IMR-90 (cell line): ENCODE measurements around the gene XRCC4. TPM values are rescaled to one million over a fixed set of nuclear protein-coding genes. Genes with fewer than 3 reads are reported as not detected.

ENCODE experiments used
- ATAC-seq: fragments of 200-7000 bp; cut with Tn5 transposase; 2 replicates; pipeline ENCODE4 v1.9.1; 2020; ENCODE audit warnings: low read depth, mild to moderate bottlenecking, moderate library complexity
- BruUV-seq: library from RNA; stranded (reverse); fragments of 400-500 nt; replicated peaks from 2 replicates; lab custom pipeline; 2021; lab: Mats Ljungman, UMichigan
- CTCF ChIA-PET: fragments of 300-600 bp; formaldehyde crosslinking; extraction: SDS; loops from one replicate; lab custom pipeline; 2021; ENCODE audit warnings: antibody characterized with exemption; lab: Yijun Ruan, JAX
- POLR2A ChIA-PET: fragments of 300-600 bp; sonication (Branson Sonifier 250); formaldehyde crosslinking; loops from one replicate; lab custom pipeline; 2022; ENCODE audit warnings: antibody characterized with exemption; ENCODE audit not compliant: unreplicated experiment; lab: Charles Lee
- DNase-seq: peaks from one replicate; pipeline ENCODE4 v3.0.0; 2013
- H2AFZ ChIP-seq: replicated peaks from 2 replicates; pipeline ENCODE3; 2013; ENCODE audit warnings: low read length, mild to moderate bottlenecking; ENCODE audit not compliant: poor library complexity
- H2AK5ac ChIP-seq: 2 replicates; pipeline ENCODE4 v1.6.1; 2013; ENCODE audit warnings: low read depth, low read length, inconsistent platforms
- H2AK9ac ChIP-seq: replicated peaks from 2 replicates; pipeline ENCODE3; 2013; ENCODE audit warnings: mild to moderate bottlenecking, low read depth, low read length, moderate library complexity; ENCODE audit not compliant: poor library complexity
- H2BK120ac ChIP-seq: 2 replicates; pipeline ENCODE4 v1.6.1; 2013; ENCODE audit warnings: low read depth, low read length, inconsistent platforms
- H2BK15ac ChIP-seq: 3 replicates; pipeline ENCODE4 v1.6.1; 2013; ENCODE audit warnings: low read depth, low read length, inconsistent platforms
- H2BK20ac ChIP-seq: 2 replicates; pipeline ENCODE4 v1.6.1; 2013; ENCODE audit warnings: low read depth, mild to moderate bottlenecking, inconsistent platforms, low read length, moderate library complexity
- H2BK5ac ChIP-seq: 2 replicates; pipeline ENCODE4 v1.6.1; 2013; ENCODE audit warnings: mild to moderate bottlenecking, low read depth, low read length, inconsistent platforms; ENCODE audit not compliant: poor library complexity, severe bottlenecking
- H3K14ac ChIP-seq: replicated peaks from 2 replicates; pipeline ENCODE4 v1.6.1; 2013; ENCODE audit warnings: low read depth, low read length, inconsistent platforms
- H3K18ac ChIP-seq: 2 replicates; pipeline ENCODE4 v1.6.1; 2013; ENCODE audit warnings: low read depth, low read length, control low read depth
- H3K23ac ChIP-seq: 2 replicates; pipeline ENCODE4 v1.6.1; 2013; ENCODE audit warnings: low read depth, low read length, inconsistent platforms
- H3K27ac ChIP-seq: 2 replicates; pipeline ENCODE4 v1.5.1; 2013; ENCODE audit warnings: mild to moderate bottlenecking, control low read depth, low read length; ENCODE audit not compliant: insufficient read depth
- H3K27me3 ChIP-seq: 2 replicates; pipeline ENCODE4 v1.6.1; 2013; ENCODE audit warnings: low read length; ENCODE audit not compliant: control insufficient read depth, insufficient read depth
- H3K36me3 ChIP-seq: 2 replicates; pipeline ENCODE4 v1.6.1; 2013; ENCODE audit warnings: low read length, mixed read lengths; ENCODE audit not compliant: control insufficient read depth, insufficient read depth
- H3K4ac ChIP-seq: 2 replicates; pipeline ENCODE4 v1.6.1; 2013; ENCODE audit warnings: low read depth, low read length, inconsistent platforms
- H3K4me1 ChIP-seq: 2 replicates; pipeline ENCODE4 v1.6.1; 2013; ENCODE audit warnings: low read length, mixed read lengths; ENCODE audit not compliant: control insufficient read depth, insufficient read depth
- H3K4me2 ChIP-seq: 2 replicates; pipeline ENCODE4 v1.6.1; 2013; ENCODE audit warnings: low read depth, mild to moderate bottlenecking, control low read depth, low read length, moderate library complexity
- H3K4me3 ChIP-seq: 2 replicates; pipeline ENCODE4 v1.5.1; 2013; ENCODE audit warnings: low read depth, mild to moderate bottlenecking, control low read depth, low read length, moderate library complexity; ENCODE audit not compliant: insufficient read depth
- H3K56ac ChIP-seq: 2 replicates; pipeline ENCODE4 v1.6.1; 2013; ENCODE audit warnings: low read length, inconsistent platforms; ENCODE audit not compliant: insufficient read depth; ENCODE audit errors: extremely low read depth
- H3K79me1 ChIP-seq, 2 experiments: 2 replicates each; pipeline ENCODE4 v1.6.1; 2013; ENCODE audit warnings: low read length in 2 of 2, inconsistent platforms in 1 of 2, low read depth in 1 of 2
- H3K9ac ChIP-seq: 2 replicates; pipeline ENCODE4 v1.6.1; 2013; ENCODE audit warnings: low read depth, low read length, control low read depth
- H3K9me1 ChIP-seq: 2 replicates; pipeline ENCODE4 v1.6.1; 2013; ENCODE audit warnings: low read length, inconsistent platforms; ENCODE audit not compliant: insufficient read depth
- H3K9me3 ChIP-seq: 2 replicates; pipeline ENCODE4 v1.6.1; 2013; ENCODE audit warnings: low read length; ENCODE audit not compliant: control insufficient read depth, insufficient read depth
- H4K20me1 ChIP-seq: 2 replicates; pipeline ENCODE4 v1.6.1; 2013; ENCODE audit warnings: low read length, inconsistent platforms; ENCODE audit not compliant: insufficient read depth
- H4K5ac ChIP-seq: 2 replicates; pipeline ENCODE4 v1.6.1; 2013; ENCODE audit warnings: mild to moderate bottlenecking, low read depth, low read length, control low read depth
- H4K8ac ChIP-seq, 2 experiments: 2 replicates each; pipeline ENCODE4 v1.6.1; 2013; ENCODE audit warnings: low read depth in 2 of 2, low read length in 2 of 2, control low read depth in 1 of 2, inconsistent platforms in 1 of 2
- H4K91ac ChIP-seq: 2 replicates; pipeline ENCODE4 v1.6.1; 2013; ENCODE audit warnings: low read depth, low read length, inconsistent platforms; ENCODE audit not compliant: insufficient read depth
- BHLHE40 ChIP-seq: fragments of 150-350 bp; IDR thresholded peaks from 2 replicates; pipeline ENCODE4 v1.6.1; 2016; ENCODE audit warnings: mild to moderate bottlenecking, low read depth, low read length
- CEBPB ChIP-seq: IDR thresholded peaks from 2 replicates; pipeline ENCODE4 v1.6.1; 2012; ENCODE audit warnings: low read depth, low read length, improper control_type of control experiment
- CHD1 ChIP-seq: IDR thresholded peaks from 2 replicates; pipeline ENCODE4 v1.6.1; 2012; ENCODE audit warnings: low read depth, low read length, improper control_type of control experiment
- FOS ChIP-seq: fragments of 150-350 bp; IDR thresholded peaks from 2 replicates; pipeline ENCODE4 v1.6.1; 2016; ENCODE audit warnings: low read depth, low read length
- MAFK ChIP-seq: IDR thresholded peaks from 2 replicates; pipeline ENCODE4 v1.6.1; 2012; ENCODE audit warnings: low read depth, low read length, improper control_type of control experiment
- MAZ ChIP-seq: IDR thresholded peaks from 2 replicates; pipeline ENCODE4 v1.6.1; 2012; ENCODE audit warnings: low read depth, mild to moderate bottlenecking, low read length, improper control_type of control experiment, moderate library complexity, borderline replicate concordance
- MXI1 ChIP-seq: IDR thresholded peaks from 2 replicates; pipeline ENCODE4 v1.6.1; 2012; ENCODE audit warnings: low read depth, mild to moderate bottlenecking, low read length, moderate library complexity, borderline replicate concordance
- NFE2L2 ChIP-seq: fragments of 150-350 bp; IDR thresholded peaks from 2 replicates; pipeline ENCODE4 v1.6.1; 2016; ENCODE audit warnings: low read depth, mild to moderate bottlenecking, low read length
- POLR2A ChIP-seq: IDR thresholded peaks from 2 replicates; pipeline ENCODE4 v1.6.1; 2012; ENCODE audit warnings: mild to moderate bottlenecking, low read depth, low read length
- RAD21 ChIP-seq: IDR thresholded peaks from 2 replicates; pipeline ENCODE4 v1.6.1; 2012; ENCODE audit warnings: low read length, improper control_type of control experiment
- RCOR1 ChIP-seq: IDR thresholded peaks from 2 replicates; pipeline ENCODE4 v1.6.1; 2012; ENCODE audit warnings: mild to moderate bottlenecking, low read length, improper control_type of control experiment; ENCODE audit not compliant: insufficient replicate concordance
- RFX5 ChIP-seq: IDR thresholded peaks from 2 replicates; pipeline ENCODE4 v1.8.0; 2012; ENCODE audit warnings: low read depth, mild to moderate bottlenecking, low read length, moderate library complexity
- SMC3 ChIP-seq: fragments of 150-350 bp; IDR thresholded peaks from 2 replicates; pipeline ENCODE4 v1.6.1; 2016; ENCODE audit warnings: low read depth, mild to moderate bottlenecking, antibody characterized with exemption, low read length, moderate library complexity
- WGBS, 2 experiments: methylation state at CpG; one replicate each; pipeline versions ENCODE4 v1.1.5 to v1.1.7; 2013; ENCODE audit warnings: missing lambda C conversion rate in 2 of 2; ENCODE audit not compliant: insufficient read length in 1 of 2; ENCODE audit errors: extremely low coverage in 2 of 2; 5-methylcytosine and 5-hydroxymethylcytosine counted together
- dilution Hi-C: fragments of 300-500 bp; cut with HindIII; formaldehyde crosslinking; loops from one replicate; pipeline ENCODE4 v1.14.3; 2018; ENCODE audit warnings: low sequenced_read_pairs; ENCODE audit not compliant: unreplicated experiment
- in situ Hi-C: fragments of 300-500 bp; cut with MboI; formaldehyde crosslinking; loops from 3 replicates; pipeline ENCODE4 v1.14.3; 2019; ENCODE audit warnings: low sequenced_read_pairs, inconsistent platforms, mixed read lengths
- intact Hi-C: fragments of 100-400 bp; cut with micrococcal nuclease; formaldehyde crosslinking; loops from 2 replicates; pipeline ENCODE4 v1.10.0; 2022
- polyA plus RNA-seq, 3 experiments: library from polyadenylated mRNA; depleted of rRNA; stranded (reverse); fragments of >200 nt; gene quantifications; 2 replicates each; pipeline ENCODE4 v1.2.3, GENCODE V29; 2012; ENCODE audit warnings: low replicate concordance in 1 of 3
- total RNA-seq: library from RNA; depleted of rRNA; stranded (reverse); fragments of >200 nt; gene quantifications from 2 replicates; pipeline ENCODE4 v1.2.3, GENCODE V29; 2012
- TF ChIP-seq, protein P1 (sequence below): conservative IDR thresholded peaks from 2 replicates; pipeline ENCODE4 v1.5.1; 2012; ENCODE audit warnings: mild to moderate bottlenecking, low read depth, low read length, improper control_type of control experiment
- TF ChIP-seq, protein P2 (sequence below): fragments of 150-350 bp; IDR thresholded peaks from 2 replicates; pipeline ENCODE4 v1.6.1; 2016; ENCODE audit warnings: low read depth, mild to moderate bottlenecking, low read length, moderate library complexity, borderline replicate concordance
- TF ChIP-seq, protein P3 (sequence below): fragments of 150-350 bp; IDR thresholded peaks from 2 replicates; pipeline ENCODE4 v1.6.1; 2017; ENCODE audit warnings: mild to moderate bottlenecking, antibody characterized with exemption, low read length, low read depth

XRCC4 gene
- total and polyA plus RNA-seq, 2 of the 4 experiments (the other 2 are of a cell fraction): 3.5 to 4.7 TPM

DNA sequence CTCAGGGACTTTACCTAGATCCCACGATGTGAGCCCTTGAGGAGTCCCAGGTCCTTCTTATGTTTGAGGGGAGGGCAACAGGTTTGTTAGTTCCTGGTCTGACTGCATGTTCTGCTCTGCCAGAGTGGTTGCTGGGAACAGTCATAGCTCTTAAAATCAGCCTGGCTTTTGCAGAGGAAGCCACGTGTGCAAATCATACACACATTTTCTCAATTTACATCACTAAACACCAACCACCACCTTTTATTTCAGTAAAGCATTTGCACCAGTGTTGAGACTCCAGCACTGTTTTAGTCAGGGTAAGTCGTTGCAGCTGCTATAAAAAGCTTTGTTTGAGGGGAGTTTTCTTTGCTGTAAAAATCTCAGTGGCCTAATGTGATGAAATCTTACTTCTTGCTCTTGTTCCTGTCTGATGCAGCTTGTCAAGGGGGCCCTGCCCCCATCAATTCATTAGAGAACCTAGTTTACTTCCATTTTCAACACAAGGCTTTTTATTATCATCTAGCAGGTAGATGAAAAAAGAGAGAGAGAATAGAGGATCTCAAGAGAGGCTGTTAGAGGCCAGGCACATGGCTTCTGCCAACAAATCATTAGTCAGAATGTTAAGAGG is 323.9 kb downstream of the XRCC4 start:
- Histone ChIP-seq H3K18ac (no peak overlapping the region; the same call in 1 of the 2 replicates), H3K4ac (no peak overlapping the region), H3K14ac (no peak overlapping the region; the same call in 1 of the 2 replicates), H2BK15ac (no peak overlapping the region), H3K4me1 (peaks cover 2% of the 10 kb centered on the region), H3K9me1 (no peaks in the 10 kb centered on the region), H3K23ac (no peak overlapping the region), H2AK9ac (no peak overlapping the region), H3K27me3 (no peaks in the 10 kb centered on the region), H4K5ac (no peak overlapping the region), H3K9ac (no peak overlapping the region), H3K79me1 (no peaks in the 10 kb centered on the region), H4K20me1 (no peaks in the 10 kb centered on the region), H3K36me3 (no peaks in the 10 kb centered on the region), H3K4me2 (no peak overlapping the region), H3K4me3 (no peak overlapping the region), H3K9me3 (no peaks in the 10 kb centered on the region), H2BK5ac (peak overlapping the region; percentile 29), H2BK120ac (no peak overlapping the region), H2AFZ (peak overlapping the region; percentile 47), H3K56ac (no peak overlapping the region), H2BK20ac (no peak overlapping the region), H2AK5ac (no peak overlapping the region), H4K91ac (no peak overlapping the region), H4K8ac (peak overlapping the region in 1 of 2 experiments; percentile 12; a peak in 1 of 4 replicates), H3K27ac (no peak overlapping the region)
- intact Hi-C loops: no loop called here
- no peak for ATAC-seq
- CTCF ChIA-PET: no interaction called here
- no TSS peak for BruUV-seq
- WGBS, 2 experiments: 20% methylated on average over 1 of the region's 3 CpGs; no CpG with 5 or more reads in 1 of the 2 experiments
- in situ Hi-C loops: no loop called here
- dilution Hi-C loops: no loop called here
- peak; percentile 38 for DNase-seq
- TF ChIP-seq MAZ: no peak
- TF ChIP-seq CEBPB: no peak
- TF ChIP-seq MXI1: no peak
- TF ChIP-seq POLR2A: no peak
- TF ChIP-seq, protein P1, sequence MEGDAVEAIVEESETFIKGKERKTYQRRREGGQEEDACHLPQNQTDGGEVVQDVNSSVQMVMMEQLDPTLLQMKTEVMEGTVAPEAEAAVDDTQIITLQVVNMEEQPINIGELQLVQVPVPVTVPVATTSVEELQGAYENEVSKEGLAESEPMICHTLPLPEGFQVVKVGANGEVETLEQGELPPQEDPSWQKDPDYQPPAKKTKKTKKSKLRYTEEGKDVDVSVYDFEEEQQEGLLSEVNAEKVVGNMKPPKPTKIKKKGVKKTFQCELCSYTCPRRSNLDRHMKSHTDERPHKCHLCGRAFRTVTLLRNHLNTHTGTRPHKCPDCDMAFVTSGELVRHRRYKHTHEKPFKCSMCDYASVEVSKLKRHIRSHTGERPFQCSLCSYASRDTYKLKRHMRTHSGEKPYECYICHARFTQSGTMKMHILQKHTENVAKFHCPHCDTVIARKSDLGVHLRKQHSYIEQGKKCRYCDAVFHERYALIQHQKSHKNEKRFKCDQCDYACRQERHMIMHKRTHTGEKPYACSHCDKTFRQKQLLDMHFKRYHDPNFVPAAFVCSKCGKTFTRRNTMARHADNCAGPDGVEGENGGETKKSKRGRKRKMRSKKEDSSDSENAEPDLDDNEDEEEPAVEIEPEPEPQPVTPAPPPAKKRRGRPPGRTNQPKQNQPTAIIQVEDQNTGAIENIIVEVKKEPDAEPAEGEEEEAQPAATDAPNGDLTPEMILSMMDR: no peak
- TF ChIP-seq FOS: no peak
- TF ChIP-seq BHLHE40: no peak
- no peak for TF ChIP-seq SMC3
- no peak for TF ChIP-seq RFX5
- no peak for TF ChIP-seq RAD21
- TF ChIP-seq, protein P2, sequence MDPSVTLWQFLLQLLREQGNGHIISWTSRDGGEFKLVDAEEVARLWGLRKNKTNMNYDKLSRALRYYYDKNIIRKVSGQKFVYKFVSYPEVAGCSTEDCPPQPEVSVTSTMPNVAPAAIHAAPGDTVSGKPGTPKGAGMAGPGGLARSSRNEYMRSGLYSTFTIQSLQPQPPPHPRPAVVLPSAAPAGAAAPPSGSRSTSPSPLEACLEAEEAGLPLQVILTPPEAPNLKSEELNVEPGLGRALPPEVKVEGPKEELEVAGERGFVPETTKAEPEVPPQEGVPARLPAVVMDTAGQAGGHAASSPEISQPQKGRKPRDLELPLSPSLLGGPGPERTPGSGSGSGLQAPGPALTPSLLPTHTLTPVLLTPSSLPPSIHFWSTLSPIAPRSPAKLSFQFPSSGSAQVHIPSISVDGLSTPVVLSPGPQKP: no peak
- TF ChIP-seq CHD1: no peak
- TF ChIP-seq RCOR1: no peak
- no peak for TF ChIP-seq NFE2L2
- TF ChIP-seq, protein P3, sequence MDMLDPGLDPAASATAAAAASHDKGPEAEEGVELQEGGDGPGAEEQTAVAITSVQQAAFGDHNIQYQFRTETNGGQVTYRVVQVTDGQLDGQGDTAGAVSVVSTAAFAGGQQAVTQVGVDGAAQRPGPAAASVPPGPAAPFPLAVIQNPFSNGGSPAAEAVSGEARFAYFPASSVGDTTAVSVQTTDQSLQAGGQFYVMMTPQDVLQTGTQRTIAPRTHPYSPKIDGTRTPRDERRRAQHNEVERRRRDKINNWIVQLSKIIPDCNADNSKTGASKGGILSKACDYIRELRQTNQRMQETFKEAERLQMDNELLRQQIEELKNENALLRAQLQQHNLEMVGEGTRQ: no peak
- TF ChIP-seq MAFK: no peak
- POLR2A ChIA-PET: no interaction called here
